Measurements from ENCODE around the gene COL6A2. TPM values are rescaled to one million over a fixed set of nuclear protein-coding genes. Genes with fewer than 3 reads are reported as not detected.

The COL6A2 gene
- total RNA-seq, 2 donors from 2014 or later: 259 to 377 TPM

DNA sequence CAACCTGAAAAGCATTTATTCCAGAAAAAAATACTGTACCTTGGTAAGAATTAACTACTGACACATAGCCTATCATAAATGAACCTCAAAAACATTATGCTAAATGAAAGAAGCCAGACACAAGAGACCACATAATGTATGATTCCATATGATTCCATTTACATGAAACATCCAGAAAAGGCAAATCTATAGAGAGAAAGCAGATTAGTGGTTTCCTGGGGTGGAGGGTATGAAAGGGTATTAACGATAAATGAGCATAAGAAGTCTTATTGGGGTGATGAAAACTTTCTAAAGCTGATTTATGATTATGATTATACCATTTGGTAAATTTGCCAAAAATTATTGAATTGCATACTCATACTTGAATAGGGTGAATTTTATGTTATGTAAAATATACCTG, 10.3 kb upstream of the COL6A2 start:
- Mint-ChIP-seq H3K4me3 (no peak overlapping the region), H3K27ac (no peak overlapping the region), H3K36me3 (ENCODE audit: low read depth) (no peaks in the 10 kb centered on the region), H3K4me1 (no peaks in the 10 kb centered on the region), H3K9me3 (peaks cover 50% of the 10 kb centered on the region), H3K27me3 (ENCODE audit: insufficient read depth) (no peaks in the 10 kb centered on the region)
- TF ChIP-seq CTCF (conservative IDR thresholded peaks at IDR 0.05): no peak
- Histone ChIP-seq H3K27ac (ENCODE audit: low read depth, low read length) (no peak overlapping the region), H3K36me3 (ENCODE audit: control insufficient read depth, insufficient read depth, low read length) (no peaks in the 10 kb centered on the region), H3K4me1 (ENCODE audit: control insufficient read depth, insufficient read depth, low read length) (no peaks in the 10 kb centered on the region), H3K9ac (ENCODE audit: extremely low read depth, low read length, poor library complexity, severe bottlenecking) (no peak overlapping the region), H3K4me3 (ENCODE audit: low read length) (no peak overlapping the region), H3K9me3 (ENCODE audit: control insufficient read depth, low read length) (peaks cover 17% of the 10 kb centered on the region), H3K27me3 (ENCODE audit: control insufficient read depth, insufficient read depth, low read length, poor library complexity, severe bottlenecking) (no peaks in the 10 kb centered on the region)
- 90 to 100% methylated on average over 1 of the region's 1 CpG for WGBS, 2 experiments (ENCODE audit: insufficient coverage in 1 of 2, insufficient read length in 1 of 2)
- no peak for DNase-seq

DNA sequence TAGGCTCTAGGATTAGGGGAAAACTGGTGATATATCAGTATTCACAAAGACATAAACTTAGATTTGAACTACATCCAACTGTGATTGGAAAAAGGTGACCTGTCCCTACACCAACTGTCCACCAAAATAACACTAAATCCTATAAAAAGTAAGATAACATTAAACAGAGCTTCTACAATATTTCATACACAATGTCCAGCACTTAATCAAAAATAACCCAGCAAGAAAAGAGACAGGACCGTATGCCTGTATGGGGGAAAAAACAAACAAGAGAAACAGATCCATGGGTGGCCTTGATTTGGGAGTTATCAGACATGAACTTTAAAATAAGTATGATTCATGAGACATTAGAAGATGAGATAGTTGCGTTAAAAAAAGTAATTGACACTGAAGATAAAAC, 9.7 kb upstream of the COL6A2 start:
- WGBS, 2 experiments (ENCODE audit: insufficient coverage in 1 of 2, insufficient read length in 1 of 2): 93 to 100% methylated on average over 1 to 2 of the region's 2 CpGs
- H3K4me1 Mint-ChIP-seq: no peaks in the 10 kb centered on the region

GRCh38 chr21:46089285-46089684, 8.6 kb upstream of the COL6A2 start:
- Mint-ChIP-seq H3K9me3 (peaks cover 55% of the 10 kb centered on the region), H3K27ac (no peak overlapping the region), H3K4me3 (no peak overlapping the region), H3K36me3 (ENCODE audit: low read depth) (no peaks in the 10 kb centered on the region), H3K27me3 (ENCODE audit: insufficient read depth) (no peaks in the 10 kb centered on the region), H3K4me1 (no peaks in the 10 kb centered on the region)
- DNase-seq: no peak
- Histone ChIP-seq H3K9ac (ENCODE audit: extremely low read depth, low read length, poor library complexity, severe bottlenecking) (no peak overlapping the region), H3K27ac (ENCODE audit: low read depth, low read length) (no peak overlapping the region), H3K4me3 (ENCODE audit: low read length) (no peak overlapping the region), H3K4me1 (ENCODE audit: control insufficient read depth, insufficient read depth, low read length) (no peaks in the 10 kb centered on the region), H3K27me3 (ENCODE audit: control insufficient read depth, insufficient read depth, low read length, poor library complexity, severe bottlenecking) (no peaks in the 10 kb centered on the region), H3K36me3 (ENCODE audit: control insufficient read depth, insufficient read depth, low read length) (no peaks in the 10 kb centered on the region), H3K9me3 (ENCODE audit: control insufficient read depth, low read length) (peaks cover 17% of the 10 kb centered on the region)
- TF ChIP-seq CTCF (conservative IDR thresholded peaks at IDR 0.05): no peak
- WGBS, 2 experiments (ENCODE audit: insufficient coverage in 1 of 2, insufficient read length in 1 of 2): 87% methylated on average over 5 of the region's 5 CpGs

More for the DNA sequence above, 9.7 kb upstream of the COL6A2 start:
- no peaks in the 10 kb centered on the region for H3K27me3 ChIP-seq (ENCODE audit: control insufficient read depth, insufficient read depth, low read length, poor library complexity, severe bottlenecking)
- no peak for DNase-seq
- no peaks in the 10 kb centered on the region for H3K36me3 ChIP-seq (ENCODE audit: control insufficient read depth, insufficient read depth, low read length)
- no peak for TF ChIP-seq CTCF (conservative IDR thresholded peaks at IDR 0.05)
- no peak overlapping the region for H3K9ac ChIP-seq (ENCODE audit: extremely low read depth, low read length, poor library complexity, severe bottlenecking)
- Mint-ChIP-seq H3K36me3 (ENCODE audit: low read depth) (no peaks in the 10 kb centered on the region), H3K27ac (no peak overlapping the region), H3K9me3 (peaks cover 55% of the 10 kb centered on the region), H3K27me3 (ENCODE audit: insufficient read depth) (no peaks in the 10 kb centered on the region), H3K4me3 (no peak overlapping the region)
- H3K4me3 ChIP-seq (ENCODE audit: low read length): no peak overlapping the region
- no peaks in the 10 kb centered on the region for H3K4me1 ChIP-seq (ENCODE audit: control insufficient read depth, insufficient read depth, low read length)
- peaks cover 17% of the 10 kb centered on the region for H3K9me3 ChIP-seq (ENCODE audit: control insufficient read depth, low read length)
- H3K27ac ChIP-seq (ENCODE audit: low read depth, low read length): no peak overlapping the region
